Renal pelvis (tissue), 4 donors: ENCODE measurements around the gene CLN5. TPM values are rescaled to one million over a fixed set of nuclear protein-coding genes. Genes with fewer than 3 reads are reported as not detected.

Source experiments
- DNase-seq: peaks from one replicate; pipeline ENCODE4 v3.0.0-alpha.2; 2013
- polyA plus RNA-seq, 3 donors: library from polyadenylated mRNA; unstranded; fragments of 120-200 nt; gene quantifications; one replicate each; pipeline ENCODE4 v1.2.1, GENCODE V29; 2013; ENCODE audit not compliant: insufficient read length in 3 of 3

CLN5 gene
- polyA plus RNA-seq, 3 donors, result 39.8 to 50.7 (median 47.6) TPM

DNA sequence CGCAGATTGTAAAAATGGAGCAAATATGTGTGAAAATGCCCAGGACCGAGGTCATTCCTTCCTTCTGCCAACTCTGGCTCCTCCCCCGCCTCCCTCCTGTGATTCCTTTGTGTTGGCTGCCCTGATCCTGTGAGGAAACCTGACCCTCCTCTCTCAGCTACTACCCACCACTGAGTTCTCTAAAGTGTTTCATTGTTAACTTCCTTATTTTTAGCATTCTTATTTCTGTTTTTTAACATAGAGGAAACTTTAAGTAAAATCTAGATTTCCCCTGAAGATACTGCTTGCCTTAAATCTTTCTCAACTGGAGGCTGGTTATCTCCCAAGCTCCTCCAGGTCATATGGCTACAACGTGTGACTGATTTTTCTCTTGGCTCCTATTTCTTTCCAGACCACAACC is 56.8 kb downstream of the CLN5 start:
- DNase-seq, result no peak

DNA sequence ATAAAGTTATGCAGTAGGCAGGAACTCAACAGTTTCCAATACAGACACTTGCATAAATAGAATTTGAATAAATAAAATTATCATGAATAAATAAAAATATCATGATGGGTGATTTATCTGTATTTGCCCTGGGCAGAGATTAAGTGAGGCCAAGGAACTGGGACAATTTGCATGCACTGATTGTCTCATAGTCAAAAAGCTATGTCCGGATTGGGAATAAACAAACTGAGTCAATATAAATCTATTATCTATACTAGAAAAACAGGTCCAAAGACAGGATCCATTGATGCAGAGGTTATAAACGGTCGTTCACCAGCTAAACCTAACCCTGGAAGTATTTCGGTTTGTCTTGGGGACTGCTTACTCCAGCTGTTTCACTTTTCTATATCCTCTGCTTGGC is 61.3 kb downstream of the CLN5 start:
- DNase-seq, result no peak

Other genes starting within 250 kb of the CLN5 start
- 10 to 100 TPM; 72.9 to 86.0 (median 80.9) TPM for gene KCTD12, start 105.7 kb upstream of the CLN5 start, polyA plus RNA-seq
- not detected for gene ACOD1, start 43.6 kb upstream of the CLN5 start, polyA plus RNA-seq
- 10 to 100 TPM; 51.3 to 56.7 (median 55.5) TPM for gene FBXL3, start 35.1 kb downstream of the CLN5 start, polyA plus RNA-seq